ENCODE measurements around the gene PUM1. TPM values are rescaled to one million over a fixed set of nuclear protein-coding genes. Genes with fewer than 3 reads are reported as not detected.

Gene PUM1
- total and polyA plus RNA-seq, 10 donors, result 14.9 to 122 (median 82.5) TPM

- Histone ChIP-seq H3K27me3 (replicated peaks in 1 of 7) (no peaks in the 10 kb centered on the region), H3K27ac (peak overlapping the region in 1 of 8 donors; percentile 19), H3K4me1 (peaks cover 0 to 45% (median 10%) of the 10 kb centered on the region in 6 donors), H3K4me3 (no peak overlapping the region), H3K36me3 (peaks cover 0 to 100% (median 77%) of the 10 kb centered on the region in 6 donors), H3K9me3 (no peaks in the 10 kb centered on the region)
- 67 to 83% (median 72%) methylated on average over 6 of the region's 6 CpGs for WGBS, 5 donors
- intact Hi-C loops (cut with DNase I; ENCODE audit: low total_unique reads), result no loop called here
- no peak for DNase-seq
- no peak for TF ChIP-seq POLR2AphosphoS5 (IDR thresholded peaks at IDR 0.05)
Measured at GRCh38 chr1:30962609-30963508, 102.7 kb downstream of the PUM1 start.

- Histone ChIP-seq H3K4me1 (peaks cover 0 to 29% (median 0%) of the 10 kb centered on the region in 6 donors), H3K27me3 (replicated peaks in 1 of 7) (no peaks in the 10 kb centered on the region), H3K4me3 (no peak overlapping the region), H3K36me3 (peaks cover 0 to 98% (median 57%) of the 10 kb centered on the region in 6 donors), H3K27ac (no peak overlapping the region), H3K9me3 (no peaks in the 10 kb centered on the region)
- intact Hi-C loops (cut with DNase I; ENCODE audit: low total_unique reads), result no loop called here
- WGBS, 5 donors, result 72 to 87% (median 80%) methylated on average over 4 of the region's 4 CpGs
- no peak for DNase-seq
- TF ChIP-seq CTCF (IDR thresholded peaks at IDR 0.05 in 8 of 11, conservative IDR thresholded peaks at IDR 0.05 in 3 of 11) (no peak), POLR2AphosphoS5 (IDR thresholded peaks at IDR 0.05) (no peak), POLR2A (IDR thresholded peaks at IDR 0.05) (no peak)
Measured at GRCh38 chr1:30957560-30958222, 107.8 kb downstream of the PUM1 start.

GRCh38 chr1:30955448-30956015 is 110.0 kb downstream of the PUM1 start:
- 44 to 69% (median 55%) methylated on average over 1 of the region's 1 CpG for WGBS, 5 donors
- peaks cover 8 to 98% (median 63%) of the 10 kb centered on the region in 6 donors for H3K36me3 ChIP-seq

More at GRCh38 chr1:30955448-30956015, 110.0 kb downstream of the PUM1 start:
- DNase-seq, result no peak
- intact Hi-C loops (cut with DNase I; ENCODE audit: low total_unique reads), result no loop called here
- H3K27me3 ChIP-seq (replicated peaks in 1 of 7), result no peaks in the 10 kb centered on the region
- TF ChIP-seq POLR2AphosphoS5 (IDR thresholded peaks at IDR 0.05) (no peak), POLR2A (IDR thresholded peaks at IDR 0.05) (no peak), CTCF (IDR thresholded peaks at IDR 0.05 in 8 of 11, conservative IDR thresholded peaks at IDR 0.05 in 3 of 11) (no peak)
- no peaks in the 10 kb centered on the region for H3K9me3 ChIP-seq
- no peak overlapping the region for H3K4me3 ChIP-seq
- H3K4me1 ChIP-seq, result peaks cover 0 to 24% (median 0%) of the 10 kb centered on the region in 6 donors
- no peak overlapping the region for H3K27ac ChIP-seq
